ENCODE results near the gene ZBTB46. TPM values are rescaled to one million over a fixed set of nuclear protein-coding genes. Genes with fewer than 3 reads are reported as not detected.

ZBTB46 gene
- total RNA-seq, 1 experiment from 2014 or later, result 27.1 TPM

DNA sequence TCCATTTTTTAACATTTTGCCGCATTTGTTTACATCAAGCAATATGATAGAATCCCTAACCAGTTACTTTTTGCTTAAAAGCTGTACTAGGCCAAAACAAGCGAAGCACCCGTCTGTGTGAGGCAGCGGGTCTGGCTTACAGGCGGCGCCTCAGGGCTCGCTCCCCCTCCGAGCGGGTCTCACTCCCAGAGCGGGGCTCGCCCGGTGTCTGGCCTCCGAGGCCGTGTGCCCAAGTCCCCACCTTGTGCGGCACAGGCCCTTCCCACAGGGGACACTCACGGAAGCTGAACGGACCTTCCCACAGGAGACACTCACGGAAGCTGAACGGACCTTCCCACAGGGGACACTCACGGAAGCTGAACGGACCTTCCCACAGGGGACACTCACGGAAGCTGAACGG, 23.4 kb downstream of the ZBTB46 start:
- Histone ChIP-seq H3K27me3 (ENCODE audit: insufficient read depth, low read length) (no peaks in the 10 kb centered on the region), H3K23ac (ENCODE audit: insufficient read length, low read depth, low read length) (no peak overlapping the region), H2AK5ac (ENCODE audit: insufficient read length, low read length) (no peak overlapping the region), H4K91ac (ENCODE audit: insufficient read length, low read depth, low read length) (no peak overlapping the region), H3K56ac (ENCODE audit: insufficient read length, low read depth, low read length) (no peak overlapping the region), H3K14ac (ENCODE audit: insufficient read depth, low read length) (no peak overlapping the region), H2BK15ac (ENCODE audit: low read depth, low read length) (no peak overlapping the region), H4K20me1 (ENCODE audit: control insufficient read depth, insufficient read depth, insufficient read length) (no peaks in the 10 kb centered on the region), H2BK120ac (ENCODE audit: low read depth, low read length, poor library complexity, severe bottlenecking) (no peak overlapping the region), H4K5ac (ENCODE audit: insufficient read length, low read depth, low read length) (no peak overlapping the region), H3K9me3 (ENCODE audit: control insufficient read depth, low read depth, low read length) (no peaks in the 10 kb centered on the region), H3K18ac (ENCODE audit: insufficient read length, low read depth, low read length) (no peak overlapping the region), H2BK20ac (ENCODE audit: low read depth, low read length, poor library complexity, severe bottlenecking) (no peak overlapping the region), H3K23me2 (ENCODE audit: insufficient read length, low read depth, low read length, poor library complexity, severe bottlenecking) (no peaks in the 10 kb centered on the region), H2BK5ac (ENCODE audit: insufficient read length, low read length) (no peak overlapping the region), H3K4me2 (ENCODE audit: insufficient read depth, insufficient read length, low read length) (no peak overlapping the region), H3K4me1 (ENCODE audit: insufficient read depth, low read length) (no peaks in the 10 kb centered on the region), H2AFZ (ENCODE audit: low read length) (no peak overlapping the region), H4K8ac (replicated peaks; ENCODE audit: insufficient read length, low read depth, low read length) (no peak overlapping the region), H3K9ac (ENCODE audit: extremely low read depth, insufficient read length, low read length) (no peak overlapping the region), H3K27ac (ENCODE audit: insufficient read length, low read depth, low read length) (no peak overlapping the region), H3K79me1 (ENCODE audit: insufficient read depth, low read depth, low read length, poor library complexity, severe bottlenecking) (no peaks in the 10 kb centered on the region), H3T11ph (ENCODE audit: low read length) (no peak overlapping the region), H2BK12ac (ENCODE audit: insufficient read length, low read depth, low read length) (no peak overlapping the region), H3K4ac (ENCODE audit: low read depth, low read length) (no peak overlapping the region), H3K79me2 (ENCODE audit: insufficient read depth, low read length) (no peaks in the 10 kb centered on the region)
- no peak for DNase-seq
- Mint-ChIP-seq H3K36me3 (ENCODE audit: insufficient read depth in 1 of 3, low read depth in 3 of 3) (peaks cover 0 to 6% (median 0%) of the 10 kb centered on the region in 3 experiments; a peak in 5 of 7 replicates), H3K27me3 (ENCODE audit: low read depth) (no peaks in the 10 kb centered on the region), H3K9me3 (no peaks in the 10 kb centered on the region), H3K4me1 (peaks cover 11% of the 10 kb centered on the region in 2 experiments; a peak in 2 of 4 replicates), H3K4me3 (no peak overlapping the region), H3K27ac (no peak overlapping the region)
- TF ChIP-seq, protein P1, sequence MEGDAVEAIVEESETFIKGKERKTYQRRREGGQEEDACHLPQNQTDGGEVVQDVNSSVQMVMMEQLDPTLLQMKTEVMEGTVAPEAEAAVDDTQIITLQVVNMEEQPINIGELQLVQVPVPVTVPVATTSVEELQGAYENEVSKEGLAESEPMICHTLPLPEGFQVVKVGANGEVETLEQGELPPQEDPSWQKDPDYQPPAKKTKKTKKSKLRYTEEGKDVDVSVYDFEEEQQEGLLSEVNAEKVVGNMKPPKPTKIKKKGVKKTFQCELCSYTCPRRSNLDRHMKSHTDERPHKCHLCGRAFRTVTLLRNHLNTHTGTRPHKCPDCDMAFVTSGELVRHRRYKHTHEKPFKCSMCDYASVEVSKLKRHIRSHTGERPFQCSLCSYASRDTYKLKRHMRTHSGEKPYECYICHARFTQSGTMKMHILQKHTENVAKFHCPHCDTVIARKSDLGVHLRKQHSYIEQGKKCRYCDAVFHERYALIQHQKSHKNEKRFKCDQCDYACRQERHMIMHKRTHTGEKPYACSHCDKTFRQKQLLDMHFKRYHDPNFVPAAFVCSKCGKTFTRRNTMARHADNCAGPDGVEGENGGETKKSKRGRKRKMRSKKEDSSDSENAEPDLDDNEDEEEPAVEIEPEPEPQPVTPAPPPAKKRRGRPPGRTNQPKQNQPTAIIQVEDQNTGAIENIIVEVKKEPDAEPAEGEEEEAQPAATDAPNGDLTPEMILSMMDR (conservative IDR thresholded peaks at IDR 0.05), result no peak
- no CpG with 5 or more reads among the region's 23 CpGs for WGBS (ENCODE audit: extremely low coverage, insufficient read length, low lambda C conversion rate)
